H1 (cell line): ENCODE results near the gene RALGDS. TPM values are rescaled to one million over a fixed set of nuclear protein-coding genes. Genes with fewer than 3 reads are reported as not detected.

Experiments used
- CTCF ChIA-PET: fragments of 300-600 bp; sonication (Branson Sonifier 250); formaldehyde crosslinking; loops from one replicate; lab custom pipeline; 2021; ENCODE audit not compliant: partially characterized antibody; lab: Charles Lee
- POLR2A ChIA-PET: fragments of 300-600 bp; sonication (Branson Sonifier 250); formaldehyde crosslinking; loops from one replicate; lab custom pipeline; 2021; ENCODE audit warnings: inconsistent platforms; ENCODE audit not compliant: partially characterized antibody; lab: Charles Lee
- DNase-seq, 2 experiments: peaks; one replicate each; pipeline versions ENCODE4 v3.0.0 to v3.0.0-alpha.2; 2010 to 2022; ENCODE audit warnings: low spot score in 2 of 2, low read depth in 1 of 2, mixed read lengths in 1 of 2
- FAIRE-seq: peaks from 2 replicates; lab custom pipeline; 2011; peaks lifted over from hg19 to GRCh38; lab: Jason Lieb, UNC
- H2AFZ ChIP-seq: 2 replicates; pipeline ENCODE4 v1.8.1; 2012; ENCODE audit warnings: low read length, inconsistent platforms
- H2AK5ac ChIP-seq: 2 replicates; pipeline ENCODE4 v1.6.1; 2013; ENCODE audit warnings: low read depth, low read length
- H2BK120ac ChIP-seq: replicated peaks from 2 replicates; pipeline ENCODE3; 2013; ENCODE audit warnings: low read depth, low read length, inconsistent platforms
- H2BK12ac ChIP-seq: 2 replicates; pipeline ENCODE4 v1.6.1; 2013; ENCODE audit warnings: low read depth, low read length
- H2BK15ac ChIP-seq: 2 replicates; pipeline ENCODE4 v1.6.1; 2013; ENCODE audit warnings: low read length
- H2BK20ac ChIP-seq: 2 replicates; pipeline ENCODE4 v1.6.1; 2013; ENCODE audit warnings: low read length
- H2BK5ac ChIP-seq: 2 replicates; pipeline ENCODE4 v1.6.1; 2013; ENCODE audit warnings: low read depth, low read length
- H3K14ac ChIP-seq: 2 replicates; pipeline ENCODE4 v1.6.1; 2013; ENCODE audit warnings: inconsistent platforms; ENCODE audit not compliant: insufficient read length
- H3K18ac ChIP-seq: 2 replicates; pipeline ENCODE4 v1.6.1; 2013; ENCODE audit warnings: low read length; ENCODE audit errors: extremely low read depth
- H3K23ac ChIP-seq: 2 replicates; pipeline ENCODE4 v1.6.1; 2013; ENCODE audit warnings: inconsistent platforms; ENCODE audit not compliant: insufficient read length
- H3K23me2 ChIP-seq: 2 replicates; pipeline ENCODE4 v1.6.1; 2013; ENCODE audit warnings: low read depth, low read length
- H3K27ac ChIP-seq: 2 replicates; pipeline ENCODE4 v1.6.1; 2011; ENCODE audit warnings: low read depth, low read length, inconsistent platforms
- H3K27me3 ChIP-seq, 4 experiments: replicated peaks in 1 of 4; 1 replicate in 1 of 4; 2 replicates in 3 of 4; pipeline versions ENCODE4 v1.6.1 to v1.8.1; 2011 to 2013; ENCODE audit warnings: low read length in 3 of 4, mild to moderate bottlenecking in 3 of 4, inconsistent platforms in 2 of 4, mixed read lengths in 2 of 4, moderate library complexity in 1 of 4; ENCODE audit not compliant: control insufficient read depth in 3 of 4, insufficient read depth in 3 of 4; ENCODE audit errors: extremely low read depth in 1 of 4
- H3K36me3 ChIP-seq, 4 experiments: 2 replicates each; pipeline versions ENCODE4 v1.6.1 to v1.8.1; 2011 to 2013; ENCODE audit warnings: mild to moderate bottlenecking in 4 of 4, low read length in 3 of 4, moderate library complexity in 2 of 4, control low read depth in 1 of 4, inconsistent platforms in 1 of 4; ENCODE audit not compliant: insufficient read depth in 4 of 4, control insufficient read depth in 2 of 4
- H3K4ac ChIP-seq: replicated peaks from 2 replicates; pipeline ENCODE3; 2013; ENCODE audit warnings: low read length, low read depth, mixed read lengths, inconsistent platforms; ENCODE audit not compliant: insufficient read length
- H3K4me1 ChIP-seq, 4 experiments: replicated peaks in 1 of 4; 1 replicate in 1 of 4; 2 replicates in 3 of 4; pipeline versions ENCODE4 v1.6.1 to v1.8.1; 2011 to 2013; ENCODE audit warnings: low read length in 3 of 4, inconsistent platforms in 2 of 4, mixed read lengths in 1 of 4; ENCODE audit not compliant: insufficient read depth in 4 of 4, control insufficient read depth in 3 of 4
- H3K4me2 ChIP-seq, 2 experiments: 2 replicates each; pipeline versions ENCODE4 v1.6.1 to v1.8.1; 2011 to 2013; ENCODE audit warnings: low read depth in 2 of 2, low read length in 2 of 2, control low read depth in 1 of 2, inconsistent platforms in 1 of 2, mild to moderate bottlenecking in 1 of 2; ENCODE audit not compliant: insufficient read depth in 1 of 2
- H3K4me3 ChIP-seq, 4 experiments: fragments of 200-600, 300-600 bp in 1 of 4; sonication (generic), shearing (Covaris generic), sonication (Bioruptor Twin) in 1 of 4; 2 replicates each; pipeline versions ENCODE4 v1.5.1 to v1.8.1; 2011 to 2016; ENCODE audit warnings: low read length in 4 of 4, low read depth in 3 of 4, control low read depth in 2 of 4, inconsistent platforms in 2 of 4, mild to moderate bottlenecking in 2 of 4, mixed read lengths in 1 of 4, moderate library complexity in 1 of 4; ENCODE audit not compliant: insufficient read depth in 2 of 4; ENCODE audit errors: extremely low read depth in 1 of 4
- H3K56ac ChIP-seq: replicated peaks from 2 replicates; pipeline ENCODE3; 2013; ENCODE audit warnings: low read depth, mild to moderate bottlenecking, mixed read lengths, low read length, inconsistent platforms; ENCODE audit not compliant: insufficient read length
- H3K79me1 ChIP-seq: 2 replicates; pipeline ENCODE4 v1.6.1; 2013; ENCODE audit warnings: low read depth, low read length, control low read depth
- H3K79me2 ChIP-seq, 2 experiments: 2 replicates each; pipeline versions ENCODE4 v1.6.1 to v1.8.1; 2012 to 2013; ENCODE audit warnings: low read length in 2 of 2, mild to moderate bottlenecking in 2 of 2, inconsistent platforms in 1 of 2; ENCODE audit not compliant: insufficient read depth in 2 of 2, control insufficient read depth in 1 of 2
- H3K9ac ChIP-seq, 4 experiments: replicated peaks in 1 of 4; 1 replicate in 1 of 4; 2 replicates in 3 of 4; pipeline versions ENCODE4 v1.6.1 to v1.8.1; 2011 to 2013; ENCODE audit warnings: low read depth in 3 of 4, low read length in 3 of 4, control low read depth in 2 of 4, mild to moderate bottlenecking in 2 of 4, moderate library complexity in 2 of 4, inconsistent platforms in 1 of 4; ENCODE audit errors: extremely low read depth in 1 of 4
- H3K9me3 ChIP-seq, 2 experiments: 2 replicates each; pipeline versions ENCODE4 v1.6.1 to v1.8.1; 2012 to 2013; ENCODE audit warnings: mild to moderate bottlenecking in 2 of 2, moderate library complexity in 2 of 2, control low read depth in 1 of 2, inconsistent platforms in 1 of 2, low read depth in 1 of 2, low read length in 1 of 2, mixed read lengths in 1 of 2; ENCODE audit not compliant: insufficient read depth in 2 of 2
- H4K20me1 ChIP-seq, 2 experiments: replicated peaks in 1 of 2; 2 replicates each; pipeline versions ENCODE3 to v1.8.1; 2011 to 2013; ENCODE audit warnings: inconsistent platforms in 2 of 2, low read length in 2 of 2, mild to moderate bottlenecking in 1 of 2; ENCODE audit not compliant: insufficient read depth in 2 of 2, control insufficient read depth in 1 of 2
- H4K5ac ChIP-seq: 2 replicates; pipeline ENCODE4 v1.6.1; 2013; ENCODE audit warnings: low read length, low read depth, mixed read lengths, inconsistent platforms; ENCODE audit not compliant: insufficient read length
- H4K8ac ChIP-seq: 2 replicates; pipeline ENCODE4 v1.8.0; 2013; ENCODE audit warnings: mild to moderate bottlenecking, moderate library complexity, low read length, inconsistent platforms; ENCODE audit not compliant: insufficient read depth; ENCODE audit errors: extremely low read depth
- H4K91ac ChIP-seq: replicated peaks from 2 replicates; pipeline ENCODE3; 2013; ENCODE audit warnings: low read length, mixed read lengths, inconsistent platforms; ENCODE audit not compliant: insufficient read length
- CHD1 ChIP-seq: IDR thresholded peaks from 2 replicates; pipeline ENCODE4 v1.6.1; 2012; ENCODE audit warnings: low read depth, low read length, improper control_type of control experiment
- SIN3A ChIP-seq, 2 experiments: IDR thresholded peaks in 1 of 2; conservative IDR thresholded peaks in 1 of 2; 2 replicates each; pipeline ENCODE4 v1.6.1; 2011 to 2012; ENCODE audit warnings: low read length in 2 of 2, improper control_type of control experiment in 1 of 2, low read depth in 1 of 2, mild to moderate bottlenecking in 1 of 2
- WGBS, 2 experiments: shearing (Covaris generic) in 1 of 2; methylation state at CpG; one replicate each; pipeline versions ENCODE4 v1.1.6 to v1.1.7; 2013 to 2015; ENCODE audit warnings: low lambda C conversion rate in 2 of 2, mixed read lengths in 2 of 2, inconsistent platforms in 1 of 2, low coverage in 1 of 2, missing lambda C conversion rate in 1 of 2; ENCODE audit not compliant: insufficient replicate concordance in 2 of 2, insufficient coverage in 1 of 2, insufficient read length in 1 of 2; ENCODE audit errors: extremely low coverage in 1 of 2, missing lambda C conversion rate in 1 of 2; 5-methylcytosine and 5-hydroxymethylcytosine counted together
- polyA plus RNA-seq, 7 experiments: library from polyadenylated mRNA; depleted of rRNA in 3 of 7; stranded (reverse) in 5 of 7; unstranded in 2 of 7; fragments of >200 nt in 5 of 7; fragments of 200-250 nt in 2 of 7; gene quantifications; 1 replicate in 5 of 7; 2 replicates in 1 of 7; 4 replicates in 1 of 7; pipeline versions ENCODE4 v1.2.1 to v1.2.3, GENCODE V29; 2011 to 2013; ENCODE audit warnings: missing spikeins in 2 of 7, mixed read lengths in 2 of 7
- total RNA-seq: library from RNA; stranded (reverse); fragmentation: NEBNext Ultra II Directional; extraction: Animal tissue kit (Norgen Biotek cat#: 25700); gene quantifications from 2 replicates; pipeline ENCODE4 v1.2.1, GENCODE V29; 2021

The RALGDS gene
- total and polyA plus RNA-seq, 2 of the 8 experiments (the other 6 are each of a cell fraction or from before 2014, with no cell fraction given): 14.5 to 25.5 TPM

DNA sequence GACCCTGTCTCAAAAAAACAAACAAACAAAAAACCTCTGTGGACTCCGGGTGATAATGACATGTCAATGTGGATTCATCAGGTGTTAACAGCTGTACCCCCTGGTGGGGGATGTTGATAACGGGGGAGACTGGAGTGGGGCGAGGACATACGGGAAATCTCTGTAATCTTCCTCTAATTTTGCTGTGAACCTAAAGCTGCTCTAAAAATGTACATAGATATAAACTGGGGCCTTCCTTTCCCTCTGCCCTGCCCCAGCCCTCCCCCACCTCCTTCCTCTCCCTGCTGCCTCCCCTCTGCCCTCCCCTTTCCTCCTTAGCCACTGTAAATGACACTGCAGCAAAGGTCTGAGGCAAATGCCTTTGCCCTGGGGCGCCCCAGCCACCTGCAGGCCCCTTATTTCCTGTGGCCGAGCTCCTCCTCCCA lies 60.6 kb downstream of the RALGDS start:
- Histone ChIP-seq H4K20me1 (peaks cover 0 to 7% of the 10 kb centered on the region in 2 experiments), H2BK120ac (no peak overlapping the region), H2BK5ac (no peak overlapping the region), H3K23ac (no peak overlapping the region), H4K5ac (no peak overlapping the region), H3K36me3 (peaks cover 2 to 22% (median 8%) of the 10 kb centered on the region in 4 experiments; a peak in 5 of 8 replicates), H3K4me2 (0 out of 4 replicates have a peak overlapping the region, but pooled peaks have one; percentile 6 to 21), H3K9me3 (no peaks in the 10 kb centered on the region), H3K4ac (no peak overlapping the region), H3K4me1 (peaks cover 6 to 23% (median 13%) of the 10 kb centered on the region in 4 experiments), H3K79me2 (no peaks in the 10 kb centered on the region), H4K91ac (peak overlapping the region; percentile 40), H3K56ac (no peak overlapping the region), H3K9ac (no peak overlapping the region), H2AFZ (no peak overlapping the region), H3K27ac (no peak overlapping the region), H3K18ac (no peak overlapping the region), H3K4me3 (no peak overlapping the region), H2BK20ac (no peak overlapping the region), H2BK12ac (no peak overlapping the region), H3K23me2 (no peaks in the 10 kb centered on the region), H3K14ac (no peak overlapping the region), H3K27me3 (no peaks in the 10 kb centered on the region), H3K79me1 (0 out of 2 replicates have a peak, but pooled peaks cover 2% of the 10 kb centered on the region), H2AK5ac (no peak overlapping the region), H2BK15ac (no peak overlapping the region), H4K8ac (no peak overlapping the region)
- DNase-seq (no peak), FAIRE-seq (no peak)
- WGBS, 2 experiments: 83% methylated on average over 4 of the region's 6 CpGs; no CpG with 5 or more reads in 1 of the 2 experiments
- ChIA-PET POLR2A (interaction anchor here (1.9 kb wide), 3 partner anchors 11 to 30 kb away, joined by 4 to 7 read pairs (median 4); no protein-coding TSS in a partner anchor), CTCF (interaction anchor here (0.7 to 1.5 kb wide), 7 partner anchors 19 to 87 kb away, joined by 3 to 10 read pairs (median 4); no protein-coding TSS in a partner anchor)
- TF ChIP-seq CHD1 (no peak), SIN3A (conservative IDR thresholded peaks at IDR 0.05 in 1 of 2, IDR thresholded peaks at IDR 0.05 in 1 of 2; ENCODE audit: low read depth in 1 of 2, low read length in 2 of 2) (0 out of 4 replicates have a peak, but pooled peaks of 1 of the 2 experiments have one; percentile 24)
